Endothelial cell of umbilical vein (primary cell): ENCODE data around the gene CENATAC. TPM values are rescaled to one million over a fixed set of nuclear protein-coding genes. Genes with fewer than 3 reads are reported as not detected.
"Not testable (repeated sequence)": the region's sequence is repeated elsewhere in the genome, so short reads cannot be mapped to it uniquely, and the experiment has no call there.

ENCODE experiments used
- BruUV-seq: library from RNA; stranded (reverse); fragments of 400-500 nt; replicated peaks from 2 replicates; lab custom pipeline; 2021; lab: Mats Ljungman, UMichigan
- CTCF ChIA-PET: fragments of 300-600, 350-600 bp; sonication (Branson Sonifier 250); formaldehyde crosslinking; loops from one replicate; lab custom pipeline; 2021; ENCODE audit warnings: antibody characterized with exemption, inconsistent platforms; lab: Charles Lee
- POLR2A ChIA-PET: fragments of 300-600, 350-600 bp; sonication (Branson Sonifier 250); formaldehyde crosslinking; loops from one replicate; lab custom pipeline; 2021; ENCODE audit warnings: antibody characterized with exemption, inconsistent platforms; lab: Charles Lee
- DNase-seq: peaks from one replicate; pipeline ENCODE4 v3.0.0-alpha.2; 2011; ENCODE audit warnings: low read depth, low spot score
- FAIRE-seq: peaks from 2 replicates; lab custom pipeline; 2011; peaks lifted over from hg19 to GRCh38; lab: Jason Lieb, UNC
- H2AFZ ChIP-seq: 2 replicates; pipeline ENCODE4 v1.6.0; 2012; ENCODE audit warnings: low read depth, low read length, control low read depth, inconsistent platforms
- H3K27ac ChIP-seq: 2 replicates; pipeline ENCODE4 v1.5.1; 2011; ENCODE audit warnings: low read depth, mild to moderate bottlenecking, control low read depth, low read length, moderate library complexity; ENCODE audit not compliant: insufficient read depth
- H3K27me3 ChIP-seq, 2 experiments: 2 replicates each; pipeline versions ENCODE4 v1.6.0 to v1.6.1; 2011; ENCODE audit warnings: low read length in 2 of 2, mixed read lengths in 1 of 2; ENCODE audit not compliant: control insufficient read depth in 2 of 2, insufficient read depth in 2 of 2
- H3K36me3 ChIP-seq, 2 experiments: 2 replicates in 1 of 2; 3 replicates in 1 of 2; pipeline ENCODE4 v1.5.1; 2011; ENCODE audit warnings: low read length in 2 of 2, mild to moderate bottlenecking in 1 of 2, moderate library complexity in 1 of 2; ENCODE audit not compliant: control insufficient read depth in 2 of 2, insufficient read depth in 2 of 2; ENCODE audit errors: extremely low read depth in 1 of 2
- H3K4me1 ChIP-seq: 3 replicates; pipeline ENCODE4 v1.5.1; 2011; ENCODE audit warnings: mild to moderate bottlenecking, low read length; ENCODE audit not compliant: control insufficient read depth, insufficient read depth; ENCODE audit errors: extremely low read depth
- H3K4me2 ChIP-seq: 2 replicates; pipeline ENCODE4 v1.6.1; 2011; ENCODE audit warnings: low read length, control low read depth, mixed read lengths; ENCODE audit not compliant: insufficient read depth
- H3K4me3 ChIP-seq, 3 experiments: fragments of 200-600 bp in 1 of 3; sonication (generic), shearing (Covaris generic) in 1 of 3; replicated peaks in 1 of 3; 2 replicates each; pipeline ENCODE4 v1.5.1; 2011 to 2016; ENCODE audit warnings: control low read depth in 3 of 3, low read length in 3 of 3, mild to moderate bottlenecking in 2 of 3, inconsistent platforms in 1 of 3, low read depth in 1 of 3, moderate library complexity in 1 of 3; ENCODE audit not compliant: insufficient read depth in 1 of 3
- H3K79me2 ChIP-seq: 2 replicates; pipeline ENCODE4 v1.6.0; 2012; ENCODE audit warnings: low read length, inconsistent platforms; ENCODE audit not compliant: control insufficient read depth, insufficient read depth
- H3K9ac ChIP-seq: replicated peaks from 2 replicates; pipeline ENCODE3; 2011; ENCODE audit warnings: low read length, control low read depth; ENCODE audit not compliant: insufficient read depth; ENCODE audit errors: extremely low read depth
- H3K9me1 ChIP-seq: replicated peaks from 3 replicates; pipeline ENCODE4 v1.6.0; 2011; ENCODE audit warnings: mild to moderate bottlenecking, low read length; ENCODE audit not compliant: control insufficient read depth, insufficient read depth; ENCODE audit errors: extremely low read depth
- H3K9me3 ChIP-seq: replicated peaks from 2 replicates; pipeline ENCODE4 v1.5.1; 2012; ENCODE audit warnings: low read length, inconsistent platforms; ENCODE audit not compliant: control insufficient read depth, insufficient read depth
- H4K20me1 ChIP-seq: replicated peaks from 2 replicates; pipeline ENCODE3; 2011; ENCODE audit warnings: mild to moderate bottlenecking, low read length; ENCODE audit not compliant: control insufficient read depth, insufficient read depth; ENCODE audit errors: extremely low read depth
- FOS ChIP-seq: IDR thresholded peaks from 2 replicates; pipeline ENCODE4 v1.6.1; 2011; ENCODE audit warnings: mild to moderate bottlenecking, low read length, moderate library complexity, borderline replicate concordance; ENCODE audit not compliant: insufficient read depth
- GATA2 ChIP-seq: IDR thresholded peaks from 2 replicates; pipeline ENCODE4 v1.7.0; 2011; ENCODE audit warnings: low read depth, mild to moderate bottlenecking, moderate library complexity, mixed read lengths, low read length; ENCODE audit not compliant: insufficient read length, insufficient read depth
- MYC ChIP-seq: IDR thresholded peaks from one replicate; pipeline ENCODE4 v1.6.1; 2011; ENCODE audit warnings: mild to moderate bottlenecking, low read depth, low read length
- dilution Hi-C: fragments of 300-500 bp; cut with MboI; formaldehyde crosslinking; loops from one replicate; pipeline ENCODE4 v1.15.0; 2019; ENCODE audit warnings: low sequenced_read_pairs; ENCODE audit not compliant: extremely low pct_ligation_motif_present
- intact Hi-C: fragments of 100-400 bp; cut with micrococcal nuclease; formaldehyde crosslinking; loops from one replicate; pipeline ENCODE4 v1.10.0; 2022
- polyA plus RNA-seq, 4 experiments: library from polyadenylated mRNA; depleted of rRNA in 3 of 4; stranded (reverse) in 3 of 4; unstranded in 1 of 4; fragments of >200 nt; gene quantifications; 2 replicates each; pipeline versions ENCODE4 v1.2.1 to v1.2.3, GENCODE V29; 2011 to 2012; ENCODE audit warnings: missing spikeins in 1 of 4
- total RNA-seq: library from RNA; stranded (reverse); gene quantifications from 2 replicates; pipeline ENCODE4 v1.2.3, GENCODE V29; 2021
- TF ChIP-seq, protein P1 (sequence below), 2 donors: IDR thresholded peaks; 1 replicate in 1 of 2; 2 replicates in 1 of 2; pipeline ENCODE4 v1.5.1; 2011; ENCODE audit warnings: low read length in 2 of 2, mild to moderate bottlenecking in 2 of 2, moderate library complexity in 2 of 2, control low read depth in 1 of 2, inconsistent platforms in 1 of 2, low read depth in 1 of 2; ENCODE audit not compliant: insufficient read depth in 1 of 2; ENCODE audit errors: extremely low read depth in 1 of 2

CENATAC gene
- total and polyA plus RNA-seq, 2 donors (not counting 3 experiments of a cell fraction or from before 2014, with no cell fraction given), result 14.2 to 41.8 TPM

DNA sequence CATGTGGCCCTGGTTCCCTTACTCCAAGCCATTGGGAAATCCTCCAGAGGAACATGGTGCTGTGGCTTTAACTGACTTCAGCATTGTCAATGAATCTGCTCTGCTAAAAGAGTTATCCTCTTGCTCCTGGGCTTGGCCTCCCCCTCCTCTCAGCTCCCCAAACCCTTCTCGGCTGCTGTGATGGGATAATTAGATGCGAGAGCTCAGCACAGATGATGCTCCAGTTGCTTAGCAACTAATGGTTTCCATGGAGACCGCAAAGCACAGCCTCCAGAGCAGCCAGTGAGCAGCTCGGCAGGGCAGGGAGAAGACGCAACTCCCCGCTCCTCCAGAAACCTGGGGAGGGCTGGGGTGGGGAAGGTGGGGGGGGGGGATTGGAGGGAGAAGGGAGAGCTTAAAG, 44.7 kb upstream of the CENATAC start:
- no peaks in the 10 kb centered on the region for H3K4me1 ChIP-seq
- H3K27me3 ChIP-seq, result peaks cover 3 to 7% of the 10 kb centered on the region in 2 experiments
- no peaks in the 10 kb centered on the region for H3K9me3 ChIP-seq
- POLR2A ChIA-PET, result no interaction called here
- no peak overlapping the region for H3K4me3 ChIP-seq
- no peak overlapping the region for H2AFZ ChIP-seq
- H3K79me2 ChIP-seq, result no peaks in the 10 kb centered on the region
- no peaks in the 10 kb centered on the region for H3K9me1 ChIP-seq
- BruUV-seq, result no TSS peak
- FAIRE-seq (no peak), DNase-seq (no peak)
- H3K9ac ChIP-seq, result no peak overlapping the region
- H4K20me1 ChIP-seq, result no peaks in the 10 kb centered on the region
- dilution Hi-C loops, result no loop called here
- intact Hi-C loops, result no loop called here
- TF ChIP-seq GATA2, result no peak
- TF ChIP-seq, protein P1, sequence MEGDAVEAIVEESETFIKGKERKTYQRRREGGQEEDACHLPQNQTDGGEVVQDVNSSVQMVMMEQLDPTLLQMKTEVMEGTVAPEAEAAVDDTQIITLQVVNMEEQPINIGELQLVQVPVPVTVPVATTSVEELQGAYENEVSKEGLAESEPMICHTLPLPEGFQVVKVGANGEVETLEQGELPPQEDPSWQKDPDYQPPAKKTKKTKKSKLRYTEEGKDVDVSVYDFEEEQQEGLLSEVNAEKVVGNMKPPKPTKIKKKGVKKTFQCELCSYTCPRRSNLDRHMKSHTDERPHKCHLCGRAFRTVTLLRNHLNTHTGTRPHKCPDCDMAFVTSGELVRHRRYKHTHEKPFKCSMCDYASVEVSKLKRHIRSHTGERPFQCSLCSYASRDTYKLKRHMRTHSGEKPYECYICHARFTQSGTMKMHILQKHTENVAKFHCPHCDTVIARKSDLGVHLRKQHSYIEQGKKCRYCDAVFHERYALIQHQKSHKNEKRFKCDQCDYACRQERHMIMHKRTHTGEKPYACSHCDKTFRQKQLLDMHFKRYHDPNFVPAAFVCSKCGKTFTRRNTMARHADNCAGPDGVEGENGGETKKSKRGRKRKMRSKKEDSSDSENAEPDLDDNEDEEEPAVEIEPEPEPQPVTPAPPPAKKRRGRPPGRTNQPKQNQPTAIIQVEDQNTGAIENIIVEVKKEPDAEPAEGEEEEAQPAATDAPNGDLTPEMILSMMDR (IDR thresholded peaks at IDR 0.05; ENCODE audit: extremely low read depth in 1 of 2, insufficient read depth in 1 of 2, low read depth in 1 of 2, low read length in 2 of 2), result no peak
- TF ChIP-seq MYC, result no peak
- TF ChIP-seq FOS, result no peak
- no peak overlapping the region for H3K27ac ChIP-seq
- no peak overlapping the region for H3K4me2 ChIP-seq
- no peaks in the 10 kb centered on the region for H3K36me3 ChIP-seq
- CTCF ChIA-PET, result interaction anchor here (1.0 to 2.5 kb wide), 2 partner anchors 259 to 264 kb away, joined by 3 to 13 read pairs; no protein-coding TSS in a partner anchor

DNA sequence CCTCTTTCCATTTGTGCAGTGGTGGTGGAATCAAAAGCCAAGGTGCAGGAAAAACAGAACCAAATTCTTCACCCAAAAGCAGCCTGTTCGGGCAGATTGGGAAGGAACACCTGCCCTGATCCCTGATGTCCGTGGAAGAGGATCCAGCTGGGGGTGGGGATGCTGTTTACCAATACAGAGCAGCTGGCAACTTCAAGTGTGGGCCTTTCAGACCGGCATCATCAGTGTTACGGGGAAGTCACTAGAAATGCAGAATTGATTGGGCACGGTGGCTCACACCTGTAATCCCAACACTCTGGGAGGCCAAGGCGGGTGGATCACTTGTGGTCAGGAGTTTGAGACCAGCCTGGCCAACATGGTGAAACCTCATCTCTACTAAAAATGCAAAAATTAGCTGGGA, 44.0 kb upstream of the CENATAC start:
- POLR2A ChIA-PET, result not testable (repeated sequence)

More for the DNA sequence above, 44.0 kb upstream of the CENATAC start:
- intact Hi-C loops, H2AFZ ChIP-seq, H3K27ac ChIP-seq, H3K79me2 ChIP-seq, dilution Hi-C loops, H3K9me1 ChIP-seq, H3K9ac ChIP-seq, DNase-seq, BruUV-seq, H3K4me2 ChIP-seq, H4K20me1 ChIP-seq, H3K36me3 ChIP-seq, H3K9me3 ChIP-seq, H3K4me1 ChIP-seq, FAIRE-seq, H3K4me3 ChIP-seq, H3K27me3 ChIP-seq: not testable (repeated sequence)
- CTCF ChIA-PET, result interaction anchor here (1.0 to 2.5 kb wide), 3 partner anchors 48 to 264 kb away, joined by 3 to 13 read pairs (median 6); no protein-coding TSS in a partner anchor
